ENCODE measurements around the gene SBNO2.

SBNO2 gene

DNA sequence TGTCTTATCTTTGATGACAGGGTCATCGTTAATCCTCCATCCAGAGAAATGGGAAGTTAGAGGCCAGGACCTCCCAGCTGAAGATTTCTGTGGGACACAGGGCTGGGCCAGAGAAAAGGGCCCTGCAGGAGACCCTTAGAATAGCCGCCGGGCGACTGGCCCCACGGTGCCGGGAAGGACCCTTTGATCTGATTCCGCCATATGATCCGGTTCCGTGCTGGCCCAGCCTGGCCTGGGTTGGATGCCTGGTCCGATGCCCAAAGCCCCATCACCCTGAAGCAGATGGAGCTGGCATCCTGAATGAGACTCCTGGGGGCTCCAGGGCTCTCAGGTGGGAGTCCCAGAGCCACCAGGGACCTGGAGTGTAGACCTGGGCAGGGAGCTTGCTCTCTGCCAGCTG lies 25.5 kb upstream of the SBNO2 start:
- no peak for FAIRE-seq
- no peak for DNase-seq (ENCODE audit: insufficient read length)
- TF ChIP-seq POLR2A (IDR thresholded peaks at IDR 0.05; ENCODE audit: low read depth, low read length) (no peak), TAF1 (IDR thresholded peaks at IDR 0.05; ENCODE audit: borderline replicate concordance, low read depth, low read length) (no peak), POLR2AphosphoS5 (IDR thresholded peaks at IDR 0.05; ENCODE audit: low read depth, low read length) (no peak)

DNA sequence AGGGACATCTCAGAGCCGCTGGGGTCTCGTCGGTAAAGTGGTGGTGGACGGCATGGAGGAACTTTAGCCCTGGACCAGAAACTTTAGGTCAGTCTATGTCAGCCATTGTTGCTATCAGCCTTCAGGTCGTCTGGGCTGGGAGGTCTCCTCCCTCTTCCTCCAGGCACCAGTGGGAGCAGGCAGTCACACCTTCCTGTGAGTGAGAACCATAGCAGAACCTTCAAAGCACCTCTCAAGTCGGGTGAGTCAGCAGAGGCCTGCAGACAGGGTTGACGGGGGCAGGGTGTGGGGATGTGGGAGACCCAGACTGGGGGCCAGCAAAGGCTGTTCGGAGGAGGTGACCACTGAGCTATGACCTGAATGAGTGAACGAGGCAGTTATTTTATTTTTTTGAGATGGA lies 15.4 kb upstream of the SBNO2 start:
- no peak for FAIRE-seq
- no peak for TF ChIP-seq TAF1 (IDR thresholded peaks at IDR 0.05; ENCODE audit: borderline replicate concordance, low read depth, low read length)
- no peak for TF ChIP-seq POLR2AphosphoS5 (IDR thresholded peaks at IDR 0.05; ENCODE audit: low read depth, low read length)
- TF ChIP-seq POLR2A (IDR thresholded peaks at IDR 0.05; ENCODE audit: low read depth, low read length): no peak
- DNase-seq (ENCODE audit: insufficient read length): no peak

DNA sequence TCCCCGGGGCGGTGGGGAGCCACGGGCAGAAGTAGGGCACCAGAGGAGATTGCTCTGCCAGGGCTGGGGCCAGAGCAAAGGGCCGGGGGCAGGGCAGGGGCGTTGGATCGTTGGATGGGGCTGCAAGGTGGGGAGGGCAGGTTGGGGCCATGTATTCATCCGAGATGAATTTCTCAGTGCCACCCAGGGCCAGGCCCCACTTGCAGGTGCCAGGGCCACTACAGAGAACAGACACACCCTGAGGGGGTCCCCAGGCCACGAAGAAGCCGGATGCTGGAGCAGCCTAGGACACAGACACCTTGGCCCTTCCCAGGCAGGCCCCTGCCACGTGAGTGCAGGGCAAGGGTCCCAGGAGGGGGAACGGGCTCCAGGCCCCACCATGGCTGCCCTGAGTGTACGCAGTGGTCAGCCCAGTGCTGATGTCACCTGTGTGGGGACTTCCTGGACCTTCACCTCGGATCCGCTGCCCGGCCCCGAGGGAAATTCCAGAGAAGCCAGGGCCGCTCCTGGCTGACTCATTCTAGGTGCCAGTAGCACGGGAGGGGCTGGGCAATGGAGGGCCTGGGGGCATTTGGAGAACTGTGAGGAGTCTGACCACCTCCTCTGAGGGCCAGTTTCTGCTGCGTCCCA lies 9.6 kb upstream of the SBNO2 start:
- TF ChIP-seq POLR2AphosphoS5 (IDR thresholded peaks at IDR 0.05; ENCODE audit: low read depth, low read length) (no peak), TAF1 (IDR thresholded peaks at IDR 0.05; ENCODE audit: borderline replicate concordance, low read depth, low read length) (no peak), POLR2A (IDR thresholded peaks at IDR 0.05; ENCODE audit: low read depth, low read length) (0 out of 2 replicates have a peak, but pooled peaks have one; percentile 29)
- peak; percentile 87 for FAIRE-seq
- DNase-seq (ENCODE audit: insufficient read length): no peak

DNA sequence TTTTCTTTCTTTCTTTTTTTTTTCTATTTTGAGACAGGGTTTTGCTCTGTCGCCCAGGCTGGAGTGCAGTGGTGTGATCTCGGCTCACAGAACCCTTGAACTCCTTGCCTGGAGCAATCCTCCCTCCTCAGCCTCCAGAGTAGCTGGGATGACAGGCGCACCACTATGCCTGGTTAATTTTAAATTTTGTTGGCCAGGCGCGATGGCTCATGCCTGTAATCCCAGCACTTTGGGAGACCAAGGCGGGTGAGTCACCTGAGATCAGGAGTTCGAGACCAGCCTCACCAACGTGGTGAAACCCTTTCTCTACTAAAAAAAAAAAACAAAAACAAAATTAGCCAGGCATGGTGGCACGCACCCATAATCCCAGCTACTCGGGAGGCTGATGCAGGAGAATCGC lies 8.7 kb upstream of the SBNO2 start:
- FAIRE-seq: no peak
- TF ChIP-seq TAF1 (IDR thresholded peaks at IDR 0.05; ENCODE audit: borderline replicate concordance, low read depth, low read length) (no peak), POLR2A (IDR thresholded peaks at IDR 0.05; ENCODE audit: low read depth, low read length) (no peak), POLR2AphosphoS5 (IDR thresholded peaks at IDR 0.05; ENCODE audit: low read depth, low read length) (no peak)
- DNase-seq (ENCODE audit: insufficient read length): no peak

DNA sequence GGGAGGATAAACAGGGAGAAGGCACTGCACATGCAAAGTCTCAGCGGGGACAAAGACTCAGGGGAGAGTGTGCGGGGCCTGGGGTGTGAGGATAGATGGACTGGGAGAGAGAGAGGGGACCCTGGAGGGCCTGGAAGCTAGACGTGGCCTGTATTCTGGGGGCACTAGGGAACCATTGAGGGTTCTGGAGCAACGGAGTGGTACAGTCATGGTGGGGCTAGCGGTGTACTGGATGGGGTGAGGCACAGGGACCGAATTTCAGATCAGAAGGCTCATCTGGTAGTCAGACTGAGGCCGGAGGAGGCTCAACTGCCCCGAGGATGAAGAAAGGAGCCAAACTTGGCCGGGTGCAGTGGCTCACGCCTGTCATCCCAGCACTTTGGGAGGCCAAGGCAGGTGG lies 8.0 kb upstream of the SBNO2 start:
- FAIRE-seq: no peak
- TF ChIP-seq POLR2AphosphoS5 (IDR thresholded peaks at IDR 0.05; ENCODE audit: low read depth, low read length) (no peak), POLR2A (IDR thresholded peaks at IDR 0.05; ENCODE audit: low read depth, low read length) (no peak), TAF1 (IDR thresholded peaks at IDR 0.05; ENCODE audit: borderline replicate concordance, low read depth, low read length) (no peak)

DNA sequence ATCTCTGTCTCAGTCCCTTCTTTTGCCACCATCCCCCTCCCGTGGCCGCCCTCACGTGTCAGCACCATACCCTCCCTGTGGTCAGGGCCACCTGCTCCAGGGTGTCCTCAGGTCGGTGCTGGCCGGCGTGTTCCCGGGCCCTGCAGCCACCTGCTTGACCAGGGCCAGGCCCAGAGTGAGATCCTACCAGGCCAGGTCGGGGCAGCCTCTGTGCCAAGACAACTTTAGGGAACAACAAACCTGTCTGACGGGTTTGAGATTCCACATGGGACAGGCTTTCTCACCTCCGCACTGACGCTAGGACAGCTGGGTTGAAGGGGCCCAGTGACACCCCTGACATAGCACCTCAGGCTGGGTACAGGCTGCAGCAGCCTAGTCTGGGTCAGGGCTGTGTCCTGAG lies 7.5 kb upstream of the SBNO2 start:
- TF ChIP-seq POLR2A (IDR thresholded peaks at IDR 0.05; ENCODE audit: low read depth, low read length): no peak
- no peak for TF ChIP-seq POLR2AphosphoS5 (IDR thresholded peaks at IDR 0.05; ENCODE audit: low read depth, low read length)
- TF ChIP-seq TAF1 (IDR thresholded peaks at IDR 0.05; ENCODE audit: borderline replicate concordance, low read depth, low read length): no peak
- DNase-seq (ENCODE audit: insufficient read length): no peak

More for the DNA sequence above, 8.0 kb upstream of the SBNO2 start:
- no peak for DNase-seq (ENCODE audit: insufficient read length)

DNA sequence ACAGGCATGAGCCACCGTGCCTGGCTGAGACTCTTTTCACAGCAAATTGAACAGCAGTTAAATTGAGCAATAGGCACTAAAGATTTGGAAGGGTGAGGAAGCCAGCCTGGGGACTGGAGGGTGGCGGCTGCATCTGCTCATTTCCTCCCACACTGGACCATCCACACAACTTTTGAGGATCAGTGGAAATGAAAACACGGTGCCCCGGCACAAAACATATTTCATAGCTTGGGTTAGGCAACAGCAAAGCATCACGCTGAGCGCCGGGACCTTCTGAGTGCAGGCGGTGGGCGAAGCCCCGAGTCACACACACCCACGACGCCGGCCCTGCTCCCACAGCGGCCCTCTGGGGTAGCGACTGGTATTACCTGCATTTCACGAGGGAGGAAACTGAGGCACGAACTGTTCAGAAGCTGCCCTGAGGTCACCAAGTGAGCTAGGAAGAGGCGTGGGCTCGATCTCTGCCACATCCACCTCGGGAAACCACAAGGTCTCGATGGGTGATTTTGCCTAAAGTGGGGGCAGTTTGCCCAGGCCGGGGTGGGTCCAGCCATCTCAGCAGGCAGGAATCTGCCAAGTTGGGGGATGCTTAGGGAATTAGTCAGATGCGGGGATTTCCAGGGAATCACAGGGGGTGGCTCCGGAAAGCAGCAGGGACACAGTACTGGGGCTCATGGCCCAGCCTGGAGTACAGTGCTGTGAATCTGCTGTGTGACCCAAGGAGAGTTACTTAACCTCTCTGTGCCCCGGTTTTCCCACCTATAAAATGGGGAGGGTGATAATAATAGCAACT lies 3.5 kb upstream of the SBNO2 start:
- DNase-seq (ENCODE audit: insufficient read length) (no peak), FAIRE-seq (no peak)
- no peak for TF ChIP-seq POLR2A (IDR thresholded peaks at IDR 0.05; ENCODE audit: low read depth, low read length)
- TF ChIP-seq POLR2AphosphoS5 (IDR thresholded peaks at IDR 0.05; ENCODE audit: low read depth, low read length): no peak
- TF ChIP-seq TAF1 (IDR thresholded peaks at IDR 0.05; ENCODE audit: borderline replicate concordance, low read depth, low read length): no peak

More for the DNA sequence above, 7.5 kb upstream of the SBNO2 start:
- no peak for FAIRE-seq

DNA sequence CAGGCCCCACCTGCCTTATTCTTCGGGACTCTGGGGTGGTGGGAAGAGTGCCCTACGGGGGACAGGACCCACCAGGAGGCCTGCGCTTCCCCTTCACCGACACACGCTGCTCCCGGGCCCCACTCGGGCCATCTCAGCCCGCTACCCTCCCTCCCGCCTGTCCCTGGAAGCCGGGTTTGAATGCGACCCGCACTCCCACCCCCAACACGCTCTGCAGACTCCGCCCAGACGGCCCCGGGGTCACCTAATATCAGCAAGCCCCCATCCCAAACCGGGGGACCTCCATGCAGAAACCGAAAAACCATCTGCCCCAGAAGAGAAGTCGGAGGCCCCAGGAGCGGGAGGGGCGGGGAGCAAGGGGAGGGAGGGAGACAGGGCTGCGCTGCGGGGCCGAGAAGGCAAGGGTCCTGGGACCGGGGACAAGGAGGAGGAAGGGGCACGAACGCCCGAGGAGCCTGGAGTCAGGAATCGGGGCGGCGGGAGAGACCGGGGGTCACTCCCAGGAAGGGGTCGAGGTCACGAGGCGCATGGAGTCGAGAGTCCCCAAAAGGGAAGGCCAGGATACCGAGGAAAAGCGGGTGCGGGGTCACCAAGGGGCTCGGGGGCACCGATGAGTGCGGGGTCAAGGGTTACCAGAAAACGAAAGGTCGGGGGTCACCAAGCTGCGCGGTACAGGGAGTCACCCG lies 766 bp downstream of the SBNO2 start:
- DNase-seq (ENCODE audit: insufficient read length): peak; percentile 50
- TF ChIP-seq POLR2AphosphoS5 (IDR thresholded peaks at IDR 0.05; ENCODE audit: low read depth, low read length): no peak
- TF ChIP-seq POLR2A (IDR thresholded peaks at IDR 0.05; ENCODE audit: low read depth, low read length): no peak
- no peak for TF ChIP-seq TAF1 (IDR thresholded peaks at IDR 0.05; ENCODE audit: borderline replicate concordance, low read depth, low read length)
- peak; percentile 33 for FAIRE-seq

DNA sequence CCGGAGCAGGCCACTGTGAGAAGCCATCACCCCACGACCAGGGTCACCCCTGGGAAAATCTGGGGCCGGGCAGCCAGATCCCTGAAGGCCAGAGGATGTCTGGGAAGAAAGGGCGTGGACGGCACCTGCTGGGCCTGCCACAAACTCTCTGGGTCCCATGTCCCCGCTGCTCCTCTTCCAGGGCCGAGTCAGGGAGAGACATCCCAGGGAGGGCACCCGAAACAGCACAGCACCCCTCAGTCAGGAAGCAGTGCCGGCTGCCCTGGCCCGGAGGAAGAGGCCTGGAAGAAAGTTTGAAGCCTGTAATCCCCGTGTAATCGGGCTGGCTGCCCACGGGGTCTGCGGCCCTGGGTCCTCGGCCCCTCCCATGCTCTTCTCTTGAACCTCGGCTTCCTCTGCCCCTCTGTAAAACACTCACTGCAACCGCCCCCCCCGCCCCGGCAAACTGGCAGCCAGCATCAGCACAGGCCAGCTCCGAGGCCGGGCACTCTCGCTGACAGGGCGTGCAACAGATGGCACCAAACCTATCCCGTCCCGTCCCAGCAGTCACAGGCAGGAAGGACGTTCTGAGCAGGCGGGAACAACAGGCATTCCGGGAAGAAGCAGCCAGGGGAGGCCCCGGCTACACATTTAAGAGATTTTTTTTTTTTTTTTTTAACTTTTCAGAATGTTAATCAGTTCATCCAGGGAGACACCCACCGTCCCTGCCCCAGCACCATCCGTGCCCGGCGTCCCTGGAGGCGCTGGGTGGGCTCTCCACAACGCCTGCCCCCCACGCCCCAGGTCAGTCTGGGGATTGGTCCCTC lies 1.5 kb downstream of the SBNO2 start:
- DNase-seq (ENCODE audit: insufficient read length) (no peak), FAIRE-seq (peak; percentile 14)
- no peak for TF ChIP-seq POLR2A (IDR thresholded peaks at IDR 0.05; ENCODE audit: low read depth, low read length)
- TF ChIP-seq POLR2AphosphoS5 (IDR thresholded peaks at IDR 0.05; ENCODE audit: low read depth, low read length): no peak
- TF ChIP-seq TAF1 (IDR thresholded peaks at IDR 0.05; ENCODE audit: borderline replicate concordance, low read depth, low read length): no peak

DNA sequence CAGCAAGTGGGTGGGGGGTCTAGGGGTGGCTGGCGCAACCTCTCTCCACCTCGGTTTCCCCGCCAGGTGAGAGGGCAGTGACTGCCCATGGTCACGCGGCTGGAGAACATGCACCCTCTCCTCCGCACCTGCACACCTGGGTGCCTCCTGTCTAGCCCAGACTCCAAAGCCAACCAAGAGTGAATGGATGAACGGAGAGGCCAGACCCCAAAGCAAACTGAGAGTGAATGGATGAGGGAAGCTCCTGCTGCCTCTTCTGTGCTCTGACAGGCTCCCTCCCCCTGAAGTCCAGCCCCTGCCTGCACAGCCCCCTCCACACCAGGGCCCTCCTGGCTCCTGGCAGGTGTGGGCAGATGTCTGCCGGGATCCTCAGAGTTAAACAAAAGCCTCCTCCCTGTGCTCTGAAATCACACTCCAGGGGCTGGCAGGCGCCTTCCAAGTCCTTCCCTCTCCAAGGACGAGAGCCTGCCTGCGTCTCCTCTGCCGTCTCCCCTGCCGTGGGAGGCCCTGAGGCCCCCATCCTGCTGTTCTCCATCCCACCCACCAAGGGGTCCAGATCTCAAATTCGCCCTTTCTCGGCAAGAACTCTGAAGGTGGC lies 2.2 kb downstream of the SBNO2 start:
- FAIRE-seq (no peak), DNase-seq (ENCODE audit: insufficient read length) (no peak)
- TF ChIP-seq TAF1 (IDR thresholded peaks at IDR 0.05; ENCODE audit: borderline replicate concordance, low read depth, low read length) (no peak), POLR2AphosphoS5 (IDR thresholded peaks at IDR 0.05; ENCODE audit: low read depth, low read length) (no peak), POLR2A (IDR thresholded peaks at IDR 0.05; ENCODE audit: low read depth, low read length) (no peak)
